Neural crest cell (in vitro differentiated cells): ENCODE data around the gene PPP1R26. TPM values are rescaled to one million over a fixed set of nuclear protein-coding genes. Genes with fewer than 3 reads are reported as not detected.

Experiments
- DNase-seq: peaks from one replicate; pipeline ENCODE4 v3.0.0; 2021; ENCODE audit warnings: low read depth, mixed read lengths, low spot score
- H3K27ac Mint-ChIP-seq: one replicate; pipeline ENCODE4 v1.8.0; 2021; ENCODE audit warnings: mild to moderate bottlenecking, mixed read lengths; ENCODE audit not compliant: unreplicated experiment
- H3K27me3 Mint-ChIP-seq: 2 replicates; pipeline ENCODE4 v1.8.0; 2021; ENCODE audit warnings: low read depth, mild to moderate bottlenecking, mixed read lengths
- H3K36me3 Mint-ChIP-seq: 2 replicates; pipeline ENCODE4 v1.8.0; 2021; ENCODE audit warnings: low read depth, mild to moderate bottlenecking, mixed read lengths
- H3K4me1 Mint-ChIP-seq: 2 replicates; pipeline ENCODE4 v1.8.0; 2021; ENCODE audit warnings: mixed read lengths
- H3K4me3 Mint-ChIP-seq: one replicate; pipeline ENCODE4 v1.8.0; 2021; ENCODE audit warnings: mild to moderate bottlenecking, mixed read lengths
- H3K9me3 Mint-ChIP-seq: 2 replicates; pipeline ENCODE4 v1.8.0; 2021; ENCODE audit warnings: mixed read lengths
- total RNA-seq: library from RNA; stranded (reverse); gene quantifications from 2 replicates; pipeline ENCODE4 v1.2.1, GENCODE V29; 2021
- TF ChIP-seq, protein P1 (sequence below): fragments of 200-600 bp; sonication (generic); conservative IDR thresholded peaks from 2 replicates; pipeline ENCODE4 v1.5.0; 2021; ENCODE audit warnings: antibody characterized with exemption, mild to moderate bottlenecking

Gene PPP1R26
- total RNA-seq, 1 donor from 2014 or later: 27.5 TPM

DNA sequence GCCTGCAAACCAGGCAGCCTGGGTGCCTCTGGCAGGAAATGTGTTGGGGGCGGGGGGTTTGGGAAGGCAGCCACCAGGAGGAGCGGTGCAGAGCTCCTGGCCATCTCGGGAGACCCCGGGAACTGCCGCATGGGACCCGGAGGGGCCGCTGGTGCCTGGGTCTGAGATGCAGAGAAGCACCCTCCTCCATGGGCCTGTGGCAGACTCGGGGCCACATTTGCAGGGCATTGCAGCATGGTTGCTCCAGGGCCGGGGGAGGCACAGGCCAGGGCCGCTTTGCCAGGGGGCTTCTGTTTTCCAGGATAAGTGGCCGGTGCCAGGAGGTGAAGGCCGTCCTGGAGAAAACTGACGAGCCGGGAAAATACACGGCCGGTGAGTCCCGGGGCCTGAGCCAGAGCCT is 43.3 kb downstream of the PPP1R26 start:
- no peak for DNase-seq
- no peaks in the 10 kb centered on the region for H3K9me3 Mint-ChIP-seq
- H3K27ac Mint-ChIP-seq: no peak overlapping the region
- peaks cover 11% of the 10 kb centered on the region for H3K4me1 Mint-ChIP-seq
- TF ChIP-seq, protein P1, sequence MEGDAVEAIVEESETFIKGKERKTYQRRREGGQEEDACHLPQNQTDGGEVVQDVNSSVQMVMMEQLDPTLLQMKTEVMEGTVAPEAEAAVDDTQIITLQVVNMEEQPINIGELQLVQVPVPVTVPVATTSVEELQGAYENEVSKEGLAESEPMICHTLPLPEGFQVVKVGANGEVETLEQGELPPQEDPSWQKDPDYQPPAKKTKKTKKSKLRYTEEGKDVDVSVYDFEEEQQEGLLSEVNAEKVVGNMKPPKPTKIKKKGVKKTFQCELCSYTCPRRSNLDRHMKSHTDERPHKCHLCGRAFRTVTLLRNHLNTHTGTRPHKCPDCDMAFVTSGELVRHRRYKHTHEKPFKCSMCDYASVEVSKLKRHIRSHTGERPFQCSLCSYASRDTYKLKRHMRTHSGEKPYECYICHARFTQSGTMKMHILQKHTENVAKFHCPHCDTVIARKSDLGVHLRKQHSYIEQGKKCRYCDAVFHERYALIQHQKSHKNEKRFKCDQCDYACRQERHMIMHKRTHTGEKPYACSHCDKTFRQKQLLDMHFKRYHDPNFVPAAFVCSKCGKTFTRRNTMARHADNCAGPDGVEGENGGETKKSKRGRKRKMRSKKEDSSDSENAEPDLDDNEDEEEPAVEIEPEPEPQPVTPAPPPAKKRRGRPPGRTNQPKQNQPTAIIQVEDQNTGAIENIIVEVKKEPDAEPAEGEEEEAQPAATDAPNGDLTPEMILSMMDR: no peak
- no peaks in the 10 kb centered on the region for H3K36me3 Mint-ChIP-seq
- H3K27me3 Mint-ChIP-seq: no peaks in the 10 kb centered on the region
- no peak overlapping the region for H3K4me3 Mint-ChIP-seq

DNA sequence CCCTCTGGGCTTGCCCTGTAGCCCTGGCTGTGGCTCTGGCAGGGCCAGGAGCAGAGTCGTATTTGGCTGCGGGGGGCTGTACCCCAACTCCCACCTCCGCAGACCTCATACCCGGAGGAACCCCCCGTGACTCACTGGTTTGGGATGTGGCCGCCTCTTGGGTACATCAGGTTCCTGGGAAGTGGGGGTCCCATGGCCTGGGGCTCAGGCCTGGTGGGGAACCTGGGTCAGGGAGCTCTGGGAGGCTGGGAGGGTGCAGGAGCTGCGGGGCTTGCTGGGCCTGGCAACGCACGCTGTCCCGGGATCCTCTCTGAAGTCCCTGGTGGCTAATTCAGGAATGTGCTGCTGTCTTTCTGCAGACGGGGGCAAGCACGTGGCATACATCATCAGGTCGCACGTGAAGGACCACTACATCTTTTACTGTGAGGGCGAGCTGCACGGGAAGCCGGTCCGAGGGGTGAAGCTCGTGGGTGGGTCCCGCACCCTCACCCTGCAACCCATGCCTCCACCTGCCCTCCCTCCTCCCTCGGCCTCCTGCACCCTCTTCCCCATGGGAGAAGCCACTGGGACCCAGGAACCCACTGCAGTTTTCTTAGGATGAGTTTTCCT is 44.0 kb downstream of the PPP1R26 start:
- Mint-ChIP-seq H3K9me3 (no peaks in the 10 kb centered on the region), H3K36me3 (no peaks in the 10 kb centered on the region), H3K4me3 (no peak overlapping the region), H3K27me3 (no peaks in the 10 kb centered on the region), H3K4me1 (peaks cover 4% of the 10 kb centered on the region), H3K27ac (no peak overlapping the region)
- TF ChIP-seq, protein P1: no peak
- DNase-seq: no peak

DNA sequence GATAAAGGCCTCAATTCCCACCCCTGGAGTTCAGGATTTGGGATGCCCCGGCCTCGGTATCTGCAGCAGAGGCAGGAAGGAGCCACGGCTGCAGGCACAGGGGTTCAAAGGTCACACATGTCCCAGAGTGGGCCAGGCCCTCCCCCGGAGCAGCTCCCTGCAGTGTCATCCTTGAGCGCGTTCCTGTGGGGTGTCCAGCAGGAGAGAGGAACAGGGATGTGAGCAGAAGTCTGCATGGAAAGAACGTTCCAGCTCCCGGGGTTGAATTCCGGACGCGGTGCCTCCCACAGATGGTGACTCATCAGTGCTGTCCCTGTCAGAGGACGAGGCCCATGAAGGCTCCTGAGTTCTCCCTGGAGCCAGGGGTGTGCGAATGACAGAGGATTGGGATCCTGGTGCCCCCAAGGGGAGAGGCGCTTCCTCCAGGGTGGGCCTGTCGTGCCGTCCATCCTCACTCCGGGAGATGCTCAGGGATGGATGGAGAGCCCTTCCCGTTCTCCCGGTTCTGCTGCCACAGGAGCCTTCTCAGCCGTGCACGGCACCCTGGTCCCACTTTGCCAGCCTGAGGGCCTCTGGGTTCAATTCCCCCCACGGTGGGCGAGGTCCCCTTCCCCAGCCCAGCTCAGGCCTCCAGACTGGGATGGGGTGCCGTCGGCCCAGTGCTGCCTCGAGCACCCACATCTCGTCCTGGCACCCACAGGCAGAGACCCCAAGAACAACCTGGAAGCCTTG is 44.7 kb downstream of the PPP1R26 start:
- Mint-ChIP-seq H3K4me1 (peaks cover 4% of the 10 kb centered on the region), H3K36me3 (no peaks in the 10 kb centered on the region), H3K27ac (no peak overlapping the region), H3K4me3 (no peak overlapping the region), H3K9me3 (no peaks in the 10 kb centered on the region), H3K27me3 (no peaks in the 10 kb centered on the region)
- TF ChIP-seq, protein P1: no peak
- DNase-seq: no peak

DNA sequence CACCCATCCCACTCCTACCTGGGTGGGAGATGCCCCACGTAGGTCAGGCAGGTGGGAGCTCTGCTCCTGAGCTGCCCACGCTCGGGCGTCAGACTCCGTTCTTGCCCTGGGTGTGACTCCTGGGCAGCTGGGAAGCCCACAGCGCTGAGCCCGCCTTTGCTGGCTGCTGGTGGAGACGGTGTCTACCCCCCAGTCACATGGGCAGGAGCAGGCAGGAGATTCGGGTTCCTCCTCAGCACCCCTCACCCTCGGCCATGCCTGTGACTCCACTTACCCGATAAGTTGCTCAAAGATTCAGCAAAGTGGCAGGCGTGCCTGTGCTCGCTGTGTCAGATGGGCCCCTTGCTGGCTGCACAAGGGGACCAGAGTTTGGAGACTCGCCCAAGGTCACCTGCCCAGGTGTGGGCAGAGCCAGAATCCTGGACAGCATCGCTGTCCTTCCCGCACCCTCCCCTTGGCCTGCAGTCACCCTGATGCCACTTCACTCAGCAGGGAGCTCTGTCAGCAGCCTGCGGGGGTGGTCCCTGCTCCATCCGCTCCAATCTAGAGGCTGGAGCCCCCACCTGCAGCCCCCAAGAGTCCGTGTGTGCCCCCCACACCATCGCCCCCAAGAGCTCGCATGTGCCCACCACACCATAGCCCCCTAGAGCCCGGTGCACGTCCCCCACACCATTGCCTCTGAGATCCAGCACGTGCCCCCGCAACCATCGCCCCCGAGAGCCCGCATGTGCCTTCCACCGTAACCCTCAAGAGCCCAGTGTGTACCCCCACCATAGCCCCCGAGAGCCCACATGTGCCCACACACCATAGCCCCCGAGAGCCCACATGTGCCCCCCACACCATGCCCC is 45.9 kb downstream of the PPP1R26 start:
- Mint-ChIP-seq H3K27ac (no peak overlapping the region), H3K9me3 (no peaks in the 10 kb centered on the region), H3K36me3 (no peaks in the 10 kb centered on the region), H3K4me1 (peaks cover 7% of the 10 kb centered on the region), H3K27me3 (no peaks in the 10 kb centered on the region), H3K4me3 (no peak overlapping the region)
- TF ChIP-seq, protein P1: no peak
- no peak for DNase-seq

DNA sequence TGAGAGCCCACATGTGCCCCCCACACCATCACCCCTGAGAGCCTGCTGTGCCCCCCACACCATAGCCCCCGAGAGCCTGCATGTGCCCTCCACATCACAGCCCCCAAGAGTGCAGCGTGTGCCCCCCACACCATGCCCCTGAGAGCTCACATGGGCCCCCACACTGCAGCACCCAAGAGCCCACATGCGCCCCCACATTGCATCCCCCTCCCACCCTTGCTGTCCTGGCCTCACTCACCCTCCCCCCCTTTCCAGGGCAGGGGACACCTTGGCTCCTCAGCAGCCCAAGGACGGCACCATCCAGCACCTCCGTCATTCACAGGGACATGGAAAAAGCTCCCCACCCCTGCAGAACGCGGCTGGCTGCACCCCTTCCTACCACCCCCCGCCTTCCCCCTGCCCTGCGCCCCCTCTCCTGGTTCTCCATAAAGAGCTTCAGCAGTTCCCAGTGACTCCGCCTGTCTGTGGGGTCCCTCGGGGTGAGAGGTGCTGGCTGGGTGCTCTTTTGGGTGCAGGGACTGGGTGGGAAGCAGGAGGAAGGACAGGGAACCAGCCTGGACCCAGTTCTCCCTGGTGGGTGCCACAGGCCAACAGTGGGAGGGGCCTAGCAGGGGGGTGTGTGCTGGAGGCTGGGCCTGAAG is 46.6 kb downstream of the PPP1R26 start:
- TF ChIP-seq, protein P1: no peak
- no peak for DNase-seq
- no peaks in the 10 kb centered on the region for H3K27me3 Mint-ChIP-seq
- no peaks in the 10 kb centered on the region for H3K36me3 Mint-ChIP-seq
- no peaks in the 10 kb centered on the region for H3K9me3 Mint-ChIP-seq
- H3K27ac Mint-ChIP-seq: no peak overlapping the region
- peaks cover 8% of the 10 kb centered on the region for H3K4me1 Mint-ChIP-seq
- no peak overlapping the region for H3K4me3 Mint-ChIP-seq
